ENCODE measurements around the gene PUM1.
"Not testable (repeated sequence)": the region's sequence is repeated elsewhere in the genome, so short reads cannot be mapped to it uniquely, and the experiment has no call there.

PUM1 gene

GRCh38 chr1:31064111-31064717, 1.3 kb downstream of the PUM1 start:
- no peak for DNase-seq (ENCODE audit: low read depth)
- TF ChIP-seq CTCF (conservative IDR thresholded peaks at IDR 0.05; ENCODE audit: low read depth, low read length) = no peak
- H3K4me3 ChIP-seq (ENCODE audit: low read length) = peak overlapping the region; percentile 85

- H3K4me3 ChIP-seq (ENCODE audit: low read length) = peak overlapping the region; percentile 85
- DNase-seq (ENCODE audit: low read depth) = no peak
- no peak for TF ChIP-seq CTCF (conservative IDR thresholded peaks at IDR 0.05; ENCODE audit: low read depth, low read length)
These were observed 1.9 kb downstream of the PUM1 start for GRCh38 chr1:31063631-31064030.

GRCh38 chr1:31062867-31063380, 2.6 kb downstream of the PUM1 start:
- DNase-seq (ENCODE audit: low read depth) = no peak
- H3K4me3 ChIP-seq (ENCODE audit: low read length) = peak overlapping the region; percentile 85
- no peak for TF ChIP-seq CTCF (conservative IDR thresholded peaks at IDR 0.05; ENCODE audit: low read depth, low read length)

- DNase-seq (ENCODE audit: low read depth) = not testable (repeated sequence)
- peak overlapping the region; percentile 85 for H3K4me3 ChIP-seq (ENCODE audit: low read length)
These were observed 3.2 kb downstream of the PUM1 start for GRCh38 chr1:31062162-31062866.

GRCh38 chr1:31058012-31058411, 7.5 kb downstream of the PUM1 start:
- no peak overlapping the region for H3K4me3 ChIP-seq (ENCODE audit: low read length)
- no peak for DNase-seq (ENCODE audit: low read depth)
- no peak for TF ChIP-seq CTCF (conservative IDR thresholded peaks at IDR 0.05; ENCODE audit: low read depth, low read length)

- no peak overlapping the region for H3K4me3 ChIP-seq (ENCODE audit: low read length)
- DNase-seq (ENCODE audit: low read depth) = no peak
- TF ChIP-seq CTCF (conservative IDR thresholded peaks at IDR 0.05; ENCODE audit: low read depth, low read length) = no peak
These were observed 9.6 kb downstream of the PUM1 start for GRCh38 chr1:31055953-31056352.

- no peak overlapping the region for H3K4me3 ChIP-seq (ENCODE audit: low read length)
- no peak for TF ChIP-seq CTCF (conservative IDR thresholded peaks at IDR 0.05; ENCODE audit: low read depth, low read length)
- no peak for DNase-seq (ENCODE audit: low read depth)
These were observed 10.0 kb downstream of the PUM1 start for GRCh38 chr1:31055501-31055900.
